GM12878 (cell line): ENCODE data around the gene PTGS1.

Experiments used
- ATF7 ChIP-seq: fragments of 450-650 bp; IDR thresholded peaks from 2 replicates; pipeline ENCODE4 v1.6.1; 2016; ENCODE audit warnings: low read depth, mild to moderate bottlenecking
- BHLHE40 ChIP-seq, 2 experiments: fragments of 450-650 bp in 1 of 2; IDR thresholded peaks; 2 replicates each; pipeline ENCODE4 v1.6.1; 2011 to 2017; ENCODE audit warnings: low read depth in 2 of 2, borderline replicate concordance in 1 of 2, improper control_type of control experiment in 1 of 2, low read length in 1 of 2, mild to moderate bottlenecking in 1 of 2
- CTCF ChIP-seq, 3 experiments: IDR thresholded peaks in 2 of 3; conservative IDR thresholded peaks in 1 of 3; 2 replicates each; pipeline ENCODE4 v1.5.1; 2011; ENCODE audit warnings: low read depth in 3 of 3, low read length in 3 of 3, mild to moderate bottlenecking in 3 of 3, control low read depth in 2 of 3, moderate library complexity in 2 of 3, inconsistent platforms in 1 of 3, mixed read lengths in 1 of 3; ENCODE audit not compliant: control insufficient read depth in 2 of 3, insufficient read depth in 1 of 3; ENCODE audit errors: extremely low read depth in 1 of 3
- ESRRA ChIP-seq: IDR thresholded peaks from 2 replicates; pipeline ENCODE4 v1.6.1; 2012; ENCODE audit warnings: mild to moderate bottlenecking, low read length, improper control_type of control experiment
- HDAC2 ChIP-seq: fragments of 200-600 bp; sonication (generic); IDR thresholded peaks from 2 replicates; pipeline ENCODE4 v1.6.1; 2017
- SMC3 ChIP-seq: IDR thresholded peaks from 2 replicates; pipeline ENCODE4 v1.6.1; 2011; ENCODE audit warnings: low read length, improper control_type of control experiment, borderline replicate concordance
- SP1 ChIP-seq: IDR thresholded peaks from one replicate; pipeline ENCODE4 v1.6.1; 2011; ENCODE audit warnings: low read depth, low read length
- ZNF384 ChIP-seq: IDR thresholded peaks from 2 replicates; pipeline ENCODE4 v1.6.1; 2012; ENCODE audit warnings: low read depth, mild to moderate bottlenecking, low read length, improper control_type of control experiment, borderline replicate concordance

GRCh38 chr9:122342323-122343050, 28.3 kb upstream of the PTGS1 start:
- TF ChIP-seq ESRRA (no peak), ATF7 (no peak), ZNF384 (no peak), BHLHE40 (IDR thresholded peaks at IDR 0.05; ENCODE audit: borderline replicate concordance in 1 of 2, low read depth in 2 of 2, low read length in 1 of 2) (no peak), CTCF (IDR thresholded peaks at IDR 0.05 in 2 of 3, conservative IDR thresholded peaks at IDR 0.05 in 1 of 3; ENCODE audit: control insufficient read depth in 2 of 3, extremely low read depth in 1 of 3, insufficient read depth in 1 of 3, low read depth in 3 of 3, low read length in 3 of 3) (no peak), HDAC2 (no peak), SMC3 (no peak), SP1 (no peak)
